ENCODE measurements around the gene ZHX3. TPM values are rescaled to one million over a fixed set of nuclear protein-coding genes. Genes with fewer than 3 reads are reported as not detected.

The ZHX3 gene
- total and polyA plus RNA-seq, 2 of the 13 experiments (the other 11 are each of a cell fraction or from before 2014, with no cell fraction given): 8.4 to 11.7 TPM

- TF ChIP-seq KIAA2018 (CRISPR knock-in tag; IDR thresholded peaks at IDR 0.05; ENCODE audit: borderline replicate concordance) (no peak), LBX2 (CRISPR knock-in tag; IDR thresholded peaks at IDR 0.05; ENCODE audit: borderline replicate concordance) (no peak), ZNF530 (CRISPR knock-in tag; IDR thresholded peaks at IDR 0.05; ENCODE audit: low read depth) (no peak), ZNF550 (CRISPR knock-in tag; IDR thresholded peaks at IDR 0.05; ENCODE audit: borderline replicate concordance) (no peak), MAFG (CRISPR knock-in tag; IDR thresholded peaks at IDR 0.05) (no peak), HNF4G (IDR thresholded peaks at IDR 0.05; ENCODE audit: borderline replicate concordance, low read depth, low read length) (no peak), HNF4G (CRISPR knock-in tag; IDR thresholded peaks at IDR 0.05; ENCODE audit: borderline replicate concordance, low read depth) (no peak; the same call in 1 of the 2 replicates), GATAD1 (CRISPR knock-in tag; IDR thresholded peaks at IDR 0.05) (no peak), SAP130 (CRISPR knock-in tag; IDR thresholded peaks at IDR 0.05; ENCODE audit: low read depth) (no peak), ZNF326 (CRISPR knock-in tag; IDR thresholded peaks at IDR 0.05; ENCODE audit: borderline replicate concordance) (no peak), SETDB1 (CRISPR knock-in tag; IDR thresholded peaks at IDR 0.05; ENCODE audit: borderline replicate concordance) (no peak), MEIS2 (CRISPR knock-in tag; IDR thresholded peaks at IDR 0.05) (0 out of 2 replicates have a peak, but pooled peaks have one; percentile 43), CREB3 (CRISPR knock-in tag; IDR thresholded peaks at IDR 0.05) (no peak), RNF219 (CRISPR knock-in tag; IDR thresholded peaks at IDR 0.05) (no peak), ZNF746 (CRISPR knock-in tag; IDR thresholded peaks at IDR 0.05) (no peak), ZKSCAN8 (CRISPR knock-in tag; IDR thresholded peaks at IDR 0.05; ENCODE audit: borderline replicate concordance) (no peak), FOXM1 (CRISPR knock-in tag; IDR thresholded peaks at IDR 0.05) (no peak)
Observed at GRCh38 chr20:41135888-41136679, 181.4 kb downstream of the ZHX3 start (continued).
